ENCODE measurements around the gene SGO2.
"Not testable (repeated sequence)": the region's sequence is repeated elsewhere in the genome, so short reads cannot be mapped to it uniquely, and the experiment has no call there.

Gene SGO2

GRCh38 chr2:200610217-200610616 lies 84.2 kb downstream of the SGO2 start:
- DNase-seq (ENCODE audit: low spot score in 2 of 2); H3K36me3 ChIP-seq (replicated peaks); H3K4me3 ChIP-seq; H3K9me3 ChIP-seq; H3K27me3 ChIP-seq (ENCODE audit: low read depth); in situ Hi-C loops (cut with MboI; ENCODE audit: low sequenced_read_pairs); H3K4me1 ChIP-seq: not testable (repeated sequence)

- H3K36me3 ChIP-seq (replicated peaks) = no peaks in the 10 kb centered on the region
- no peak overlapping the region for H3K4me3 ChIP-seq
- in situ Hi-C loops (cut with MboI; ENCODE audit: low sequenced_read_pairs) = no loop called here
- H3K9me3 ChIP-seq = no peaks in the 10 kb centered on the region
- no peaks in the 10 kb centered on the region for H3K27me3 ChIP-seq (ENCODE audit: low read depth)
- no peaks in the 10 kb centered on the region for H3K4me1 ChIP-seq
- DNase-seq (ENCODE audit: low spot score in 2 of 2) = no peak
Measured at GRCh38 chr2:200613692-200614091, 87.7 kb downstream of the SGO2 start.

- H3K4me3 ChIP-seq = no peak overlapping the region
- no peaks in the 10 kb centered on the region for H3K4me1 ChIP-seq
- no peaks in the 10 kb centered on the region for H3K36me3 ChIP-seq (replicated peaks)
- DNase-seq (ENCODE audit: low spot score in 2 of 2) = no peak
- no peaks in the 10 kb centered on the region for H3K27me3 ChIP-seq (ENCODE audit: low read depth)
- no peaks in the 10 kb centered on the region for H3K9me3 ChIP-seq
- in situ Hi-C loops (cut with MboI; ENCODE audit: low sequenced_read_pairs) = no loop called here
Measured at GRCh38 chr2:200614249-200614648, 88.2 kb downstream of the SGO2 start.

GRCh38 chr2:200615247-200615646 lies 89.2 kb downstream of the SGO2 start:
- Histone ChIP-seq H3K27me3 (ENCODE audit: low read depth) (no peaks in the 10 kb centered on the region), H3K36me3 (replicated peaks) (no peaks in the 10 kb centered on the region), H3K4me3 (no peak overlapping the region), H3K9me3 (no peaks in the 10 kb centered on the region), H3K4me1 (no peaks in the 10 kb centered on the region)
- in situ Hi-C loops (cut with MboI; ENCODE audit: low sequenced_read_pairs) = no loop called here
- no peak for DNase-seq (ENCODE audit: low spot score in 2 of 2)

GRCh38 chr2:200616193-200616592 lies 90.2 kb downstream of the SGO2 start:
- no peak for DNase-seq (ENCODE audit: low spot score in 2 of 2)
- no peaks in the 10 kb centered on the region for H3K36me3 ChIP-seq (replicated peaks)
- in situ Hi-C loops (cut with MboI; ENCODE audit: low sequenced_read_pairs) = no loop called here

GRCh38 chr2:200616656-200617055 lies 90.6 kb downstream of the SGO2 start:
- no peak overlapping the region for H3K4me3 ChIP-seq
- no peaks in the 10 kb centered on the region for H3K9me3 ChIP-seq
- H3K36me3 ChIP-seq (replicated peaks) = no peaks in the 10 kb centered on the region
- H3K4me1 ChIP-seq = no peaks in the 10 kb centered on the region
- in situ Hi-C loops (cut with MboI; ENCODE audit: low sequenced_read_pairs) = no loop called here
- DNase-seq (ENCODE audit: low spot score in 2 of 2) = no peak
- no peaks in the 10 kb centered on the region for H3K27me3 ChIP-seq (ENCODE audit: low read depth)

More at GRCh38 chr2:200616193-200616592, 90.2 kb downstream of the SGO2 start:
- no peak overlapping the region for H3K4me3 ChIP-seq
- no peaks in the 10 kb centered on the region for H3K4me1 ChIP-seq
- H3K9me3 ChIP-seq = no peaks in the 10 kb centered on the region
- H3K27me3 ChIP-seq (ENCODE audit: low read depth) = no peaks in the 10 kb centered on the region

- Histone ChIP-seq H3K9me3 (no peaks in the 10 kb centered on the region), H3K4me1 (no peaks in the 10 kb centered on the region), H3K4me3 (no peak overlapping the region), H3K36me3 (replicated peaks) (no peaks in the 10 kb centered on the region), H3K27me3 (ENCODE audit: low read depth) (no peaks in the 10 kb centered on the region)
- in situ Hi-C loops (cut with MboI; ENCODE audit: low sequenced_read_pairs) = no loop called here
- no peak for DNase-seq (ENCODE audit: low spot score in 2 of 2)
Measured at GRCh38 chr2:200617156-200618053, 91.4 kb downstream of the SGO2 start.

- H3K27me3 ChIP-seq (ENCODE audit: low read depth) = no peaks in the 10 kb centered on the region
- in situ Hi-C loops (cut with MboI; ENCODE audit: low sequenced_read_pairs) = no loop called here
- no peaks in the 10 kb centered on the region for H3K4me1 ChIP-seq
Measured at GRCh38 chr2:200618054-200618419, 92.0 kb downstream of the SGO2 start.

GRCh38 chr2:200618590-200619021 lies 92.6 kb downstream of the SGO2 start:
- Histone ChIP-seq H3K36me3 (replicated peaks) (no peaks in the 10 kb centered on the region), H3K4me1 (no peaks in the 10 kb centered on the region), H3K4me3 (no peak overlapping the region), H3K9me3 (no peaks in the 10 kb centered on the region), H3K27me3 (ENCODE audit: low read depth) (no peaks in the 10 kb centered on the region)
- no peak for DNase-seq (ENCODE audit: low spot score in 2 of 2)
- in situ Hi-C loops (cut with MboI; ENCODE audit: low sequenced_read_pairs) = no loop called here

More at GRCh38 chr2:200618054-200618419, 92.0 kb downstream of the SGO2 start:
- Histone ChIP-seq H3K36me3 (replicated peaks) (no peaks in the 10 kb centered on the region), H3K4me3 (no peak overlapping the region), H3K9me3 (no peaks in the 10 kb centered on the region)
- DNase-seq (ENCODE audit: low spot score in 2 of 2) = no peak

- DNase-seq (ENCODE audit: low spot score in 2 of 2) = no peak
- H3K36me3 ChIP-seq (replicated peaks) = no peaks in the 10 kb centered on the region
- H3K27me3 ChIP-seq (ENCODE audit: low read depth) = no peaks in the 10 kb centered on the region
- H3K4me3 ChIP-seq = no peak overlapping the region
- H3K4me1 ChIP-seq = no peaks in the 10 kb centered on the region
- H3K9me3 ChIP-seq = no peaks in the 10 kb centered on the region
- in situ Hi-C loops (cut with MboI; ENCODE audit: low sequenced_read_pairs) = no loop called here
Measured at GRCh38 chr2:200619279-200619678, 93.3 kb downstream of the SGO2 start.

GRCh38 chr2:200620606-200621390 lies 94.8 kb downstream of the SGO2 start:
- no peak for DNase-seq (ENCODE audit: low spot score in 2 of 2)
- in situ Hi-C loops (cut with MboI; ENCODE audit: low sequenced_read_pairs) = no loop called here
- no peaks in the 10 kb centered on the region for H3K4me1 ChIP-seq

GRCh38 chr2:200622106-200622505 lies 96.1 kb downstream of the SGO2 start:
- H3K36me3 ChIP-seq (replicated peaks) = no peaks in the 10 kb centered on the region
- no peaks in the 10 kb centered on the region for H3K27me3 ChIP-seq (ENCODE audit: low read depth)
- in situ Hi-C loops (cut with MboI; ENCODE audit: low sequenced_read_pairs) = no loop called here
- no peak overlapping the region for H3K4me3 ChIP-seq
- no peaks in the 10 kb centered on the region for H3K4me1 ChIP-seq
- H3K9me3 ChIP-seq = no peaks in the 10 kb centered on the region
- DNase-seq (ENCODE audit: low spot score in 2 of 2) = no peak

More at GRCh38 chr2:200620606-200621390, 94.8 kb downstream of the SGO2 start:
- H3K27me3 ChIP-seq (ENCODE audit: low read depth) = no peaks in the 10 kb centered on the region
- no peaks in the 10 kb centered on the region for H3K36me3 ChIP-seq (replicated peaks)
- no peaks in the 10 kb centered on the region for H3K9me3 ChIP-seq
- H3K4me3 ChIP-seq = no peak overlapping the region

- in situ Hi-C loops (cut with MboI; ENCODE audit: low sequenced_read_pairs) = no loop called here
- Histone ChIP-seq H3K9me3 (no peaks in the 10 kb centered on the region), H3K36me3 (replicated peaks) (no peaks in the 10 kb centered on the region), H3K27me3 (ENCODE audit: low read depth) (no peaks in the 10 kb centered on the region), H3K4me1 (no peaks in the 10 kb centered on the region), H3K4me3 (no peak overlapping the region)
- DNase-seq (ENCODE audit: low spot score in 2 of 2) = no peak
Measured at GRCh38 chr2:200624026-200624425, 98.0 kb downstream of the SGO2 start.

GRCh38 chr2:200624658-200625057 lies 98.7 kb downstream of the SGO2 start:
- H3K9me3 ChIP-seq = no peaks in the 10 kb centered on the region
- H3K4me1 ChIP-seq = no peaks in the 10 kb centered on the region
- H3K36me3 ChIP-seq (replicated peaks) = no peaks in the 10 kb centered on the region
- no peak for DNase-seq (ENCODE audit: low spot score in 2 of 2)
- no peaks in the 10 kb centered on the region for H3K27me3 ChIP-seq (ENCODE audit: low read depth)
- H3K4me3 ChIP-seq = no peak overlapping the region
- in situ Hi-C loops (cut with MboI; ENCODE audit: low sequenced_read_pairs) = no loop called here

Measured in HAP-1 (cell line).